Glomerular endothelial cell (primary cell): ENCODE data around the gene CST11. TPM values are rescaled to one million over a fixed set of nuclear protein-coding genes. Genes with fewer than 3 reads are reported as not detected.
A peak's percentile ranks its signal among the peaks of the same experiment; 100 is the strongest.

ENCODE experiments used
- DNase-seq: peaks from one replicate; pipeline ENCODE4 v3.0.0-alpha.2; 2011; ENCODE audit warnings: low read depth, low spot score; ENCODE audit errors: extremely low read depth
- total RNA-seq: library from RNA; depleted of rRNA; stranded (reverse); fragments of >200 nt; gene quantifications from 2 replicates; pipeline ENCODE4 v1.2.3, GENCODE V29; 2015

CST11 gene
- total RNA-seq, 1 donor from 2014 or later, result not detected

DNA sequence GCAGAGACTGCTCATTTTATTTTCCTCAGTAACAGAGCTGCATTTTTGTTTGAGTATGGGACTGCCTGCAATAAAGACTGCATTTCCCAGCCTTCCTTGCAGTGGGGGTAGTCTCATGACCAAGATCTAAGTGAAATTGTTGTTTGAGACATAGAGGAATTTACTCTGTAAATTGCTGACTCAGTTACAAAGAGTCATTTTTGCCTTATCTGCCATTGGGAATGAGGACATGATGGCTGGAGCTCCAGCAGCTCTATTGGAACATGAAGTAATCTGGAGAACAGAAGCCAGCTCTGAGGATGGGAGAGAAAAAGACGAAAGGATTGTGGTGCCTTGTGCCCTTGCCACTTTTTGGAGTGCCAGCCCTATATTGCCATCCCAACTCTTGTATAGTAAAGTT is 2.1 kb upstream of the CST11 start:
- no peak for DNase-seq

- no peak for DNase-seq
Measured at GRCh38 chr20:23453549-23454543, 1.2 kb upstream of the CST11 start.

DNA sequence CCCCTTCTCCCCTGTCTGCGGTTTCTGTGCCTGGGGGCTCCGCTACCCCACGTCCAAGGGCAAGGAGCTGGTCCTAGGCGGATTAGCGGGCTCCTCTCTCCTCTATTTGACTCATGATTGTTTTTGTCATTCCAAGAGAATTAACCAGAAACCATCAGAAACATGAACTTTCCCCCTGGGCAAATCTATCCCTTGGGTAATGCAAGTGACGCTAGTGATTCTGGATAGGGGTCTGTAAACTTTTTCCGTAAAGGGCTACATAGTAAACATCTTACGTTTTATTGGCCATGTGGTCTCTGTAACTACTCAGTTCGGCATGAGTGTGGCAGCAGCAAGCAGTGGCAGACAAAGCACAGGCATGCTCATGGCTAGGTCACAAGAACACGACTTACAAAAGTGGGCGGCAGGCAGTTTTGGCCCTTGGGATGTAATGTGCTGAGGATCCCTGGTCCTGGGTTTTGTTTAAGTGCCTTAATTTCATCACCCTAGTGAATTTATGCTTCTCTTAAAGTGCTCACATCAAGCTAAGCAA is 654 bp downstream of the CST11 start:
- DNase-seq, result no peak

DNA sequence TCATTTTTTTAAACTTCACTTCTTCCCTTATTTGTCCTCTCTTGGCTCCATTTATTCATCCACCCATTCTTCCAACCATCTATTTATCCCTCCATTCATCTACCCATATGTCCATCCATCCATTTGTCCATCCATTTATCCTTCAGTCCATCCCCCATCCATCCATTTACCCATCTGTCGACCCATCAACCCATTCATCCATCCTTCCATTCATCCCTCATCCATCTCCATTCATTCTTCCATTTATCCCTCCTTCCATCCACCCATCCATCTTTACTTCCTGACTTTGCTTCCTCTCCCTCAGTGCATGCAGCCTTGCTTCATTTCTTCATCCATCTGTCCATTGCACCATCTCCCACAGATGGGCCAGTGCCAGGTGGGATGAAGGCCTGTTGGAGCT is 1.8 kb downstream of the CST11 start:
- DNase-seq, result no peak

GRCh38 chr20:23449421-23449820 is 3.3 kb downstream of the CST11 start:
- no peak for DNase-seq

- DNase-seq, result no peak
Measured at GRCh38 chr20:23448167-23448566, 4.5 kb downstream of the CST11 start.

DNA sequence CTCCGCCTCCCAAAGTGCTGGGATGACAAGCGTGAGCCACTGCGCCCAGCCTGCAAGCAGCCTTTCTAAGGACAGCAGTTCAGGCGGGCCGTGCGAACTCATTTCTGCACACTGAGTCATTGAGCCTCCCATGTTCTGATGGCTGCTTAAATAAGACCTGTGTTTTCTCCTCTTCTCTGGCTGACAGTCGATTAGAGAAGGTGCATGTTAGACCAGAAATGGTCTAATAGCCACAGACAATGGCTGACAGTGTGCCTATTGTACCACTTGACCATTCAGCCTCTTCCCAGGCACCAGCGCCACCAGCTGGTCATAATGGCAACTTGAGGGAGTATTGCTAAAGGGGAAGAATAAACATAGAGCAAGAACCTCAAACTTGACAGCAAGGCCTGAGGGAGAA is 6.2 kb downstream of the CST11 start:
- DNase-seq, result peak; percentile 18

DNA sequence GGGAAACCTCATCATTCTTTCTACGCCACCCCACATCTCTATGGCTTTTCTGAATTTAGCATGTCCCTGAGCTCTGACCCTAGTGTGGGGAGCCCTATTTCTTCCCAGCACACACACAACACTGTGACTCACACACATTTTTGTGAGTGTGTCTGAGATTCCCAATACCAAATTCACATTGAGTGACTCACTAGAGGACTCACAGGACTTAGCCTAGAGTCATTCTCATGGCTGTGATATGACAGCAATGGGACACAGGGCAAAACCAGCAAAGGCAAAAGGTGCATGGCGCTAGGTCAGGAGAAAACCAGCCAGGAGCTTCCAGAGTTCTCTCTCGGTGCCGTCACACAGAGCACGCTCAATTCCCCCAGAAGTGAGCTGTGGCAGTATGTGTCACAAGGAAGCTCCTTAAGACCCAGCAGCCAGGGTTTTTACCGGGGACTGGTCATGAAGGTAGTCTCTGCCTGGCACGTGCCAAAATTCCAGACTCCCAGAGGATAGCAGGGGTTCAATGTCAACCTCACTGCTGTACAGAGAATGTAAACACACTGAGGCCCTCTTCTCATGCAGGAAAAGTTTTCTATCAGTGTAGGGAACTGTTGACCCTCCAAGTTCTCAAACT is 7.0 kb downstream of the CST11 start:
- DNase-seq, result no peak

- DNase-seq, result no peak
Measured at GRCh38 chr20:23444859-23445258, 7.8 kb downstream of the CST11 start.

DNA sequence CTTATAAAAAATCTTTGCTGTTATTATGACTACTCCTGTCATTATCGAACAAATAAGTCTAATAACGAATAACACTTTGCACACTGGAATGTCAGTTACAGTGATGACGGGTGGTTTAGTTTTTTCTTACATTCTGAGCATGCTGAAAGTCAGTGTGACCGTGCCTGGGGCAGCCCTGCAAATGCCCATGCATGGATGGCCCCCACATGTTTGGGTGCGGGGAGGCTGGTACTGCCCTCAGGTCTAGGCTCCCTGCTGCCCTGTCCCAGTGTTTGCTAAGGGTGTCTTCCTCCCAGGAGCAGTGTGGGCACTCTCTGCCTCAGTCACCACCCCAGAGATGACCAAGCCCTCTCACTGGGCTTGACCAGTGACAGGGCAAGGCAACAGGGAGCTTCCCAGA is 10.2 kb downstream of the CST11 start:
- DNase-seq, result no peak

- no peak for DNase-seq
Measured at GRCh38 chr20:23441850-23442313, 10.8 kb downstream of the CST11 start.

DNA sequence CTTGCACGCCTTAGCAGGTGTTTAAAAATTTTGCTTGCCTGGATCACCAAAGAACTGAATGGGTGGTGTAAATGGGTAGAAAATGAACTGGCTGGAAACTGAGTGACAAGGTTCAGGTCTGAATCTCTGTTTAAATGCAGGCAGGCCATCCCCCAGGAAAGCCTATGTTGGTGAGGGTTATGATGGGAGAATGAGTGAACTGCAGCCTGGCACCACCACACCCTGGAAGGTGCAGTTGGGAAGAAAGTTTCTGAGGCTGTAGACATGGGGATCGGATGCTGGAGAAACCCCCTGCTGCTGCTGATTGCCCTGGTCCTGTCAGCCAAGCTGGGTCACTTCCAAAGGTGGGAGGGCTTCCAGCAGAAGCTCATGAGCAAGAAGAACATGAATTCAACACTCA is 12.7 kb downstream of the CST11 start:
- DNase-seq, result no peak

DNA sequence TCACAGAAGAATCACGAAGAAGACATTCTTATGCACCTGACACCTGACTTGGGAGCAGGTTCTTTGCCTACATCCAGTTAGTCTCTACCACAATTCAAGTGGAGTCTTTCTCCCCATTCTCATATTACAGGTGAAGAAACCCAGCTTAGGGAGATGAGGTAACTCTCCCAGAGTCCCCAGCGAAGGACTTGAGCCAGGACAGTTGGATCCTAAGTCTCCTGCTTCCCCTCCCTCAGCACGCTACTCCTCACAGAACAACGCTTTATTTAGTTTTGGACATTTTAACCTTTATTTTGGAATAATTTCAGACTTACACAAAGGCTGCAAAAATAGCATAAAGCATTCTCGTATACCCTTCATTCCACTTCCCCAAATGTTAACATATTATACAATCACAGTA is 14.0 kb downstream of the CST11 start:
- DNase-seq, result no peak

DNA sequence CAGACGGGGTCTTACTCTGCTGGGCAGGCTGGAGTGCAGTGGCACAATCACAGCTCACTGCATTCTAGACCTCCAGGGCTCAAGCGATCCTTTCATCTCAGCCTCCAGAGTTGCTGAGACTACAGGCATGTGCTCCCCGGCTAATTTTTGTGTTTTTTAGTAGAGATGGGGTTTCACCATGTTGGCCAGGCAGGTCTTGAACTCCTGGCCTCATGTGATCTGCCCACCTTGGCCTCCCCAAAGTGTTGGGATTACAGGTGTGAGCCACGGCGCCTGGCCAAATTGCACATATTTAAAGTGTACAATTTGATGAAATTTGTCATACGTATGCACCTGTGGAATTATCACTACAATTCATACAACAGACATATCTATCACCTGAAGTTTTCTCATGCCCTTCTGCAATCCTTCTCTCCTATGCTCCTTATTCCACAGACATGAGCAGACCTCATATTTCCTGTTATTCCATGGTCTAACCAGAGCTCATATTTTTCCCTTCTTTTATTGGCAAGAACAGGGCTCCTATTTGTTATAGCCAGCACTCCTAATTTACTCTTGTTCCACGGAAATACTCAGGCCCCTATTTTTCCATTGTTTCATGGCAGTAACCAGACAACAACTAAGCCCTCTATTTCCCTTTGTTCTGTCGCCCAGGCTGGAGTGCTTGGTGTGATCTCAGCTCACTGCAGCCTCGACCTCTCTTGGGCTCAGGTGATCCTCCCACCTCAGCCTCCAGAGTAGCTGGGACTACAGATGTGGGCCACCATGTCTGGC is 15.4 kb downstream of the CST11 start:
- DNase-seq, result no peak

GRCh38 chr20:23436681-23437080 is 16.0 kb downstream of the CST11 start:
- DNase-seq, result no peak

DNA sequence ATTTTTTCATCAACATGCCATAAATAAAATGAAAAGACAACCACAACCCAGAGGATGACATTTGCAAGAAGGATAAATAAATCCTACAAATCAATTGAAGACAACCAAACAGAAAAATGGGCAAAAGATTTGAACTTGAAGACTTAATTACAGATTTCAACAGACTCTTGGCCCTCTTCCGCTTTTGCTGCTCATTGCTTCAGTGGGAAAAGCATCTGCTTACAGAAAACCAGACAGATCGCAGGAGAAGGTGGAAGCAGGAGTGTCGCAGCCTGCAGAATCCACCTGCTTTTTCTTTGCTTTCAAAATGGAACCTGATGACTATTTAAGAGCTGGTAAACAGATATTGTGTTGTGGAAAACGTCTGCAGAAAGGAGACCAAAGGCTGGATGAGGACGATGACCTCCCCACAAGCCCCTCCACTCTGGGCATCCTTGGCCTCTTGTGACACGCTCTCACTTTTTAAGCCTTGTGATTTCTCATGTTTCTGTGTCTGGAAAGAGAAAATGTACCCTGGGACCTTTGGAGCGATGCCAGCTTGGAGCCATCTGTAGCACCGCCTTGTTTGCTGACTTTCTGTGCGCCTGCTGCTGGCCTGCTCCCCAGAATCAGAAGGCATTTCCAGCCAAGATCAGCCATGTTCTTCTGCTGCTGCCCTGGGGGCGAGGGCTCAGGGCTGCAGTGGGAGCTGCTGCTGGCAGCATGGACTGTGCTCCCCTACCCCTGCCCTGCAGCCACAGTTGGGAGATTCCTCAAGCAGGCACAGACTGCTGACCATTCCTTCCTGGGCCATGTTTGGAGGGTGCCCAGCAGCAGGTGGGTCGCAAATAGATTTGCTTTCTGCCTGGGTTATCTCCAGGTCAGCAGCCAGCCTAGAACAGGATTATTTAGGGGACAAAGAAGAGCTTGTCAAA is 16.8 kb downstream of the CST11 start:
- no peak for DNase-seq

- DNase-seq, result no peak
Measured at GRCh38 chr20:23434521-23435313, 18.0 kb downstream of the CST11 start.

DNA sequence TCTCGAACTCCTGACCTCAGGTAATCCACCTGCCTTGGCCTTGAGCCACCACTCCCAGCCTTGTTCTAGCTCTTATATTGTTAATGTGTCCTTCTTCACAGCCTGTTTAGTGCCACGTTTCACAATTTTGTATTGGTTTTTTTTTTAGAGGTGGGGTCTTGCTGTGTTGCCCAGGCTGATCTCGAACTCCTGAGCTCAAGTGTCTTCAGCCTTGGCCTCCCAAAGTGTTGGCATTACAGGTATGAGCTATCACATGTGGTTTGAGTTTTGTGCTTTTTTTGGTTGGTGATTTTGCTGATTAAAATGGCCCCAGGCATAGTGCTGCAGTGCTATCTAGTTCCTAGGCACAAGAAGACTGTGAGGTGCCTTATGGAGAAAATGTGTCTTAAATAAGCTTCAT is 19.0 kb downstream of the CST11 start:
- no peak for DNase-seq

DNA sequence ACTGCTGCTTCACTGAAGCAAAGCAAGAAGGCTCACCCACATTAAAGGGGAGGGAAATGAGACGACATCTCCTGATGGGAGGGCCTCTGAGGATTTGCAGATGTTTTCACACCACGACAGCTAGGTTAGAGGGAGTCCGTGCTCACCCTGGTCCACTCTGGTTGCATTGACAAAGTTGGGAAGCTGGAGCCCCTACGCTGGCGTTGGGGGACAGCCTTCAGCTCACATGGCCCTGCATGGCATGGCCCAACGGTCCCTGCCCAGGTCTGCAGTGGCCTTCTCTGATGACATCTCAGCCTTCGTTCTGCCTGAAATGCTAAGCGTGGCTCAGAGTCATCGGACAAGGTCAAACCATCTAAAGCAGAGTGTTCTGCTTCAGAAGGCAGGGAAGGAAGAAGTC is 27.5 kb downstream of the CST11 start:
- DNase-seq, result no peak
